Esophagus muscularis mucosa (tissue), 4 donors: Measurements from ENCODE around the gene CYP17A1. TPM values are rescaled to one million over a fixed set of nuclear protein-coding genes. Genes with fewer than 3 reads are reported as not detected.

Experiments
- DNase-seq: peaks from one replicate; pipeline ENCODE4 v3.0.0-alpha.2; 2017; ENCODE audit errors: extremely low spot score
- H3K27ac ChIP-seq, 4 donors: fragments of 200-600 bp; sonication (generic); replicated peaks in 1 of 4; 1 replicate in 3 of 4; 2 replicates in 1 of 4; pipeline ENCODE4 v1.5.1; 2016 to 2019; ENCODE audit warnings: mild to moderate bottlenecking in 1 of 4
- H3K27me3 ChIP-seq, 4 donors: fragments of 200-600 bp; sonication (generic); one replicate each; pipeline versions ENCODE4 v1.5.1 to v1.6.0; 2016 to 2019
- H3K36me3 ChIP-seq, 4 donors: fragments of 200-600 bp; sonication (generic); one replicate each; pipeline ENCODE4 v1.5.1; 2016 to 2019
- H3K4me1 ChIP-seq, 4 donors: fragments of 200-600 bp; sonication (generic); one replicate each; pipeline ENCODE4 v1.5.1; 2016 to 2019
- H3K4me3 ChIP-seq, 4 donors: fragments of 200-600 bp; sonication (generic); 1 replicate in 2 of 4; 2 replicates in 2 of 4; pipeline ENCODE4 v1.5.1; 2016 to 2019; ENCODE audit warnings: mild to moderate bottlenecking in 4 of 4, moderate library complexity in 1 of 4
- H3K9me3 ChIP-seq, 4 donors: fragments of 200-600 bp; sonication (generic); 1 replicate in 3 of 4; 2 replicates in 1 of 4; pipeline ENCODE4 v1.5.1; 2016 to 2019
- EP300 ChIP-seq: sonication (generic); formaldehyde crosslinking; IDR thresholded peaks from one replicate; pipeline ENCODE4 v1.6.1; 2017; ENCODE audit warnings: antibody characterized with exemption
- POLR2A ChIP-seq: fragments of 450-650 bp; IDR thresholded peaks from one replicate; pipeline ENCODE4 v1.6.1; 2017; ENCODE audit warnings: antibody characterized with exemption, moderate library complexity, mild to moderate bottlenecking, low read depth
- POLR2AphosphoS5 ChIP-seq, 2 donors: sonication (generic); formaldehyde crosslinking; IDR thresholded peaks; one replicate each; pipeline ENCODE4 v1.6.1; 2017; ENCODE audit warnings: antibody characterized with exemption in 2 of 2
- WGBS: methylation state at CpG from one replicate; pipeline ENCODE4 v1.1.5; 2018; 5-methylcytosine and 5-hydroxymethylcytosine counted together
- intact Hi-C: fragments of 100-400 bp; cut with DNase I; formaldehyde crosslinking; loops from one replicate; pipeline ENCODE4 v1.15.1; 2023
- total RNA-seq, 4 donors: library from RNA; depleted of rRNA; stranded (reverse); fragments of >200 nt; gene quantifications; one replicate each; pipeline versions ENCODE4 v1.1.0 to v1.2.1, GENCODE V29; 2016
- TF ChIP-seq, protein P1 (sequence below), 3 experiments: fragments of 200-600 bp in 2 of 3; fragments of 450-650 bp in 1 of 3; sonication (generic) in 2 of 3; IDR thresholded peaks; one replicate each; pipeline ENCODE4 v1.5.1; 2017 to 2019; ENCODE audit warnings: antibody characterized with exemption in 3 of 3, mild to moderate bottlenecking in 2 of 3, moderate library complexity in 1 of 3

The CYP17A1 gene
- total RNA-seq, 4 donors from 2014 or later, result not detected

- Histone ChIP-seq H3K4me1 (peaks cover 7 to 20% (median 15%) of the 10 kb centered on the region in 4 donors), H3K36me3 (peaks cover 0 to 29% (median 4%) of the 10 kb centered on the region in 4 donors), H3K4me3 (peak overlapping the region; percentile 64 to 77 (median 70)), H3K9me3 (no peaks in the 10 kb centered on the region), H3K27me3 (no peaks in the 10 kb centered on the region), H3K27ac (no peak overlapping the region)
- TF ChIP-seq, protein P1, sequence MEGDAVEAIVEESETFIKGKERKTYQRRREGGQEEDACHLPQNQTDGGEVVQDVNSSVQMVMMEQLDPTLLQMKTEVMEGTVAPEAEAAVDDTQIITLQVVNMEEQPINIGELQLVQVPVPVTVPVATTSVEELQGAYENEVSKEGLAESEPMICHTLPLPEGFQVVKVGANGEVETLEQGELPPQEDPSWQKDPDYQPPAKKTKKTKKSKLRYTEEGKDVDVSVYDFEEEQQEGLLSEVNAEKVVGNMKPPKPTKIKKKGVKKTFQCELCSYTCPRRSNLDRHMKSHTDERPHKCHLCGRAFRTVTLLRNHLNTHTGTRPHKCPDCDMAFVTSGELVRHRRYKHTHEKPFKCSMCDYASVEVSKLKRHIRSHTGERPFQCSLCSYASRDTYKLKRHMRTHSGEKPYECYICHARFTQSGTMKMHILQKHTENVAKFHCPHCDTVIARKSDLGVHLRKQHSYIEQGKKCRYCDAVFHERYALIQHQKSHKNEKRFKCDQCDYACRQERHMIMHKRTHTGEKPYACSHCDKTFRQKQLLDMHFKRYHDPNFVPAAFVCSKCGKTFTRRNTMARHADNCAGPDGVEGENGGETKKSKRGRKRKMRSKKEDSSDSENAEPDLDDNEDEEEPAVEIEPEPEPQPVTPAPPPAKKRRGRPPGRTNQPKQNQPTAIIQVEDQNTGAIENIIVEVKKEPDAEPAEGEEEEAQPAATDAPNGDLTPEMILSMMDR (IDR thresholded peaks at IDR 0.05), result no peak
- no peak for TF ChIP-seq EP300
- TF ChIP-seq POLR2AphosphoS5 (IDR thresholded peaks at IDR 0.05), result no peak
- TF ChIP-seq POLR2A, result no peak
- intact Hi-C loops, result no loop called here
- no peak for DNase-seq
- WGBS, result 90% methylated on average over 10 of the region's 10 CpGs
Measured at GRCh38 chr10:102870221-102870620, 33.0 kb upstream of the CYP17A1 start.

DNA sequence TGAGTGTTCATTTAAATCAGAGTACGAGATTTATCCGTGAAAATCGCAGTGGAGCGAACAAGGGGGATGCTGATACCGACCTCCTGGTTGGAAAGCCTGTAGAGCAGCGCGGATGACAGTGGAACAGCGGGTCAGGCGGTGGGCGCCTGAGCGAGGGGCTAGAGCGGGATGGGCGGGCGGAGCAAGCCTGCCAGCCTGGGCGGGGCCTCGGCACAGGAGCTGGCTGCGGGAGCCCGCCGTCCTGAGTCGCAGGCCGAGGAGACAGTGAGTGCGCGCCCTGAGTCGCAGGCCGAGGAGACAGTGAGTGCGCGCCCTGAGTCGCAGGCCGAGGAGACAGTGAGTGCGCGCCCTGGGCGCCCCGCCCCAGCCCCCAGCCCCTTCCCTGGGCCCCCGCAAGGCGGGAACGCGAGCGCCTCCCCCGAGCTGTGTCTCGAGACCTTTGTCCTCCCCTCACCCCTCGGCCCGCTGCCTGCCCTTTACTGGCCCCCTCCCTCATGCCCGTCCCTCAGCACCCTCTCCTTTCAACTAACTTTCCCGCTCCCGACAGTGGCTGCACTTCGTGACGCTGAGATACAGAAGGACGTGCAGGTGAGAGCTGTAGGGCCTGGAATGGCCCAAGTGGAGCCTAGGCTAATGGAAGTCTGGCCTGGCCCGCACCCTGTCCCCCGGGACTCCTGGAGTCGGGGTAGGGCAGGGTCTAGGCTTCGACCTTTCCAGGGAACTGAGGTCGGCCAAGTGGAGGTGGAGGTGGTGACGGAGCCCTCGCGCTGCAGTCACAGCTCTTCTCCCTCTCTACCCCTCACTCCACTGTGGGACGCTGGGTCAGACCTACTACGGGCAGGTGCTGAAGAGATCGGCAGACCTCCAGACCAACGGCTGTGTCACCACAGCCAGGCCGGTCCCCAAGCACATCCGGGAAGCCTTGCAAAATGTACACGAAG is 32.3 kb upstream of the CYP17A1 start, which contains the start of gene AS3MT:
Gene AS3MT (plus strand): TSS at position 213 of the 941 bp plus-strand sequence. CDS start 123 bp downstream, at position 336.
- intact Hi-C loops, result no loop called here
- Histone ChIP-seq H3K4me1 (peaks cover 7 to 20% (median 15%) of the 10 kb centered on the region in 4 donors), H3K36me3 (peaks cover 0 to 25% (median under 1%) of the 10 kb centered on the region in 4 donors), H3K4me3 (peak within 1 kb of the TSS; percentile 64 to 77 (median 70)), H3K9me3 (no peaks in the 10 kb centered on the region), H3K27me3 (no peaks in the 10 kb centered on the region), H3K27ac (peak within 1 kb of the TSS; percentile 66 to 75 (median 73))
- DNase-seq, result no peak
- 9% methylated on average over 33 of the region's 63 CpGs for WGBS
- TF ChIP-seq POLR2AphosphoS5 (IDR thresholded peaks at IDR 0.05), result peak; percentile 18 to 22
- no peak for TF ChIP-seq EP300

DNA sequence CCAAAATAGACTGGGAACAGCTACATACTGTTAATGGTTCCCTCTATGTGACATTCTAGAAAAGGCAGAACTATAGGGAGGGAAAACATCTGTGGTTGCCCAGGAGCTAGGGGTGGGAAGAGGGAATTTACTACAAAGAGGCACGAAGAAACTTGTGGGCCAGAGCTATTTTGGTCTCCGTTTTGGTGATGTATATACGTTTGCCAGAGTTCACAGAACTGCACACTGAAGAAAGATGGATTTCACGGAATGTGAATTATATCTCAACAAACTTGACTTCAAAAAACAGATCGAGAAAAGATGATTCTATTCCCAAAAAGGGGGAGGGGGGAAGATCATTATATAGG is 31.7 kb upstream of the CYP17A1 start:
- H3K27me3 ChIP-seq, result no peaks in the 10 kb centered on the region
- intact Hi-C loops, result no loop called here
- TF ChIP-seq POLR2AphosphoS5 (IDR thresholded peaks at IDR 0.05) (no peak), EP300 (no peak), POLR2A (no peak)
- TF ChIP-seq, protein P1 (IDR thresholded peaks at IDR 0.05), result no peak
- H3K4me1 ChIP-seq, result peaks cover 7 to 20% (median 15%) of the 10 kb centered on the region in 4 donors
- DNase-seq, result no peak
- H3K4me3 ChIP-seq, result peak overlapping the region; percentile 64 to 77 (median 70)
- peaks cover 0 to 24% (median 0%) of the 10 kb centered on the region in 4 donors for H3K36me3 ChIP-seq
- H3K27ac ChIP-seq, result peak overlapping the region; percentile 66 to 75 (median 73)
- no peaks in the 10 kb centered on the region for H3K9me3 ChIP-seq
- WGBS, result 28% methylated on average over 5 of the region's 5 CpGs

DNA sequence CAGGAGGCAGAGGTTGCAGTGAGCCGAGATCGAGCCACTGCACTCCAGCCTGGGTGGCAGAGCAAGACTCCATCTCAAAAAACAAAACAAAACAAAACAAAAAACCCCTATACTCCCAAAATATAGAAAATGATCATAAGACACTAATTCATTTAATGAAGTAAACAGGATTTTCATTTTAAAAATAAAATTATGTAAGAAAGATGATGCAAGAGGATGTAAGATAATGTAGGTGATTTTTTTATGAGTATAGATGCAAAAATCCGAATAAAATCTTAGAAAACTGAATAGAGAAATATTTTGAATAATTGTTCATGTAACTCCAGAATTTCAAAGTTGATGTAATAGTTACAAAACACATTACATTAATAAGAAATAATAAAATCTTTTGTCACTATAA is 28.4 kb upstream of the CYP17A1 start:
- intact Hi-C loops, result no loop called here
- TF ChIP-seq POLR2AphosphoS5 (IDR thresholded peaks at IDR 0.05), result no peak
- TF ChIP-seq, protein P1 (IDR thresholded peaks at IDR 0.05), result no peak
- TF ChIP-seq POLR2A, result no peak
- TF ChIP-seq EP300, result no peak
- Histone ChIP-seq H3K4me3 (no peak overlapping the region), H3K9me3 (no peaks in the 10 kb centered on the region), H3K4me1 (peaks cover 7 to 20% (median 15%) of the 10 kb centered on the region in 4 donors), H3K27me3 (no peaks in the 10 kb centered on the region), H3K27ac (no peak overlapping the region), H3K36me3 (peaks cover 10 to 47% (median 30%) of the 10 kb centered on the region in 4 donors)
- WGBS, result 90% methylated on average over 3 of the region's 3 CpGs
- no peak for DNase-seq

DNA sequence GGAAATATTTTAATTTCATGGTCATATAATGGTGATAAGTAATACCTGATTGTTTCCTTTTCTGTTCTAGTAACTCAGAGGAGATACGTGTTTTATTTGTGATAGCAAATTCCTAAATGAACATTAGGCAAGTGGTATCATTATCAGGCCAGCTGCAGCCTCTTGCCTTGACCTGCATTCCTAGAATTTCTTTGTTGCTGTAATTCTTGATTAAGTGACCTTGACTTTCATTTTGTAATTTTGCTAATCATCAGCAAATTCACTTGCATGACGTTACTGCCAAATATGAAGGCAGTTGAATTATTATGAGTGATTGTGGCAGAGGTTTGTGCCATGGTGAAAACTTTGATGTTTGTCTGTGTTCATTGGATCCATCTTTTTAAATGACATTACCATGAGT is 26.4 kb upstream of the CYP17A1 start:
- Histone ChIP-seq H3K27ac (no peak overlapping the region), H3K36me3 (peaks cover 10 to 55% (median 33%) of the 10 kb centered on the region in 4 donors), H3K27me3 (no peaks in the 10 kb centered on the region), H3K4me1 (peaks cover 0 to 2% (median under 1%) of the 10 kb centered on the region in 4 donors), H3K9me3 (no peaks in the 10 kb centered on the region), H3K4me3 (no peak overlapping the region)
- TF ChIP-seq POLR2AphosphoS5 (IDR thresholded peaks at IDR 0.05), result no peak
- TF ChIP-seq, protein P1 (IDR thresholded peaks at IDR 0.05), result no peak
- no peak for TF ChIP-seq POLR2A
- no peak for TF ChIP-seq EP300
- intact Hi-C loops, result no loop called here
- 78% methylated on average over 2 of the region's 2 CpGs for WGBS
- no peak for DNase-seq
